CD8-positive, alpha-beta memory T cell (primary cell): ENCODE measurements around the gene CTNNA2. TPM values are rescaled to one million over a fixed set of nuclear protein-coding genes. Genes with fewer than 3 reads are reported as not detected.

Source experiments
- CTCF ChIA-PET: fragments of 350-600 bp; sonication (Branson Sonifier 250); formaldehyde crosslinking; loops from one replicate; lab custom pipeline; 2021; ENCODE audit warnings: antibody characterized with exemption; lab: Charles Lee
- POLR2A ChIA-PET: fragments of 350-600 bp; sonication (Branson Sonifier 250); formaldehyde crosslinking; loops from one replicate; lab custom pipeline; 2021; ENCODE audit warnings: antibody characterized with exemption; lab: Charles Lee
- DNase-seq, 5 donors: peaks; one replicate each; pipeline versions ENCODE4 v3.0.0 to v3.0.0-alpha.2; 2020 to 2022; ENCODE audit warnings: mixed read lengths in 1 of 5
- H3K27ac ChIP-seq: one replicate; pipeline ENCODE4 v1.7.0; 2013; ENCODE audit warnings: low read depth, mild to moderate bottlenecking, low read length, moderate library complexity
- H3K27me3 ChIP-seq: 2 replicates; pipeline ENCODE4 v1.7.0; 2013; ENCODE audit warnings: low read length, mild to moderate bottlenecking; ENCODE audit not compliant: insufficient read depth, poor library complexity, severe bottlenecking
- H3K36me3 ChIP-seq: 2 replicates; pipeline ENCODE4 v1.7.0; 2013; ENCODE audit warnings: mild to moderate bottlenecking, low read length, moderate library complexity; ENCODE audit not compliant: insufficient read depth
- H3K4me1 ChIP-seq: 2 replicates; pipeline ENCODE4 v1.7.0; 2013; ENCODE audit warnings: mild to moderate bottlenecking, low read length, moderate library complexity; ENCODE audit not compliant: insufficient read depth
- H3K4me3 ChIP-seq: 2 replicates; pipeline ENCODE4 v1.7.0; 2013; ENCODE audit warnings: mild to moderate bottlenecking, low read length
- H3K9me3 ChIP-seq: 2 replicates; pipeline ENCODE4 v1.7.0; 2013; ENCODE audit warnings: mild to moderate bottlenecking, low read length
- H3K27ac Mint-ChIP-seq, 8 donors: one replicate each; pipeline ENCODE4 v1.8.0; 2020 to 2021; ENCODE audit warnings: mixed read lengths in 8 of 8, mild to moderate bottlenecking in 6 of 8, inconsistent platforms in 3 of 8, moderate library complexity in 3 of 8
- H3K27me3 Mint-ChIP-seq, 2 donors: one replicate each; pipeline ENCODE4 v1.8.0; 2020 to 2021; ENCODE audit warnings: mixed read lengths in 2 of 2, mild to moderate bottlenecking in 1 of 2, moderate library complexity in 1 of 2
- H3K36me3 Mint-ChIP-seq, 3 donors: one replicate each; pipeline ENCODE4 v1.8.0; 2020 to 2021; ENCODE audit warnings: mixed read lengths in 3 of 3, inconsistent platforms in 1 of 3, mild to moderate bottlenecking in 1 of 3
- H3K4me1 Mint-ChIP-seq, 3 donors: one replicate each; pipeline ENCODE4 v1.8.0; 2020 to 2021; ENCODE audit warnings: mixed read lengths in 3 of 3, inconsistent platforms in 1 of 3, mild to moderate bottlenecking in 1 of 3
- H3K4me3 Mint-ChIP-seq, 7 donors: one replicate each; pipeline ENCODE4 v1.8.0; 2020 to 2021; ENCODE audit warnings: mixed read lengths in 7 of 7, mild to moderate bottlenecking in 6 of 7, moderate library complexity in 4 of 7, inconsistent platforms in 2 of 7
- H3K9me3 Mint-ChIP-seq, 5 donors: one replicate each; pipeline ENCODE4 v1.8.0; 2020 to 2022; ENCODE audit warnings: mixed read lengths in 5 of 5, mild to moderate bottlenecking in 3 of 5, moderate library complexity in 2 of 5, inconsistent platforms in 1 of 5
- polyA plus RNA-seq: library from polyadenylated mRNA; unstranded; fragments of 300-500 nt; fragmentation: Illumina TruSeq; gene quantifications from one replicate; pipeline ENCODE4 v1.2.3, GENCODE V29; 2021
- total RNA-seq, 2 experiments: library from RNA; stranded (reverse); gene quantifications; one replicate each; pipeline ENCODE4 v1.2.3, GENCODE V29; 2021

CTNNA2 gene
- total and polyA plus RNA-seq, 3 experiments from 2014 or later = not detected

GRCh38 chr2:80303909-80304837, 791.3 kb downstream of the CTNNA2 start, which contains the start of gene LRRTM1:
Gene LRRTM1 (minus strand): TSS chr2:80304752. CDS start chr2:80303819, 933 bp downstream.
- POLR2A ChIA-PET = no interaction called here
- H3K36me3 Mint-ChIP-seq = no peaks in the 10 kb centered on the region
- CTCF ChIA-PET = no interaction called here

GRCh38 chr2:80311304-80311703, 798.5 kb downstream of the CTNNA2 start:
- CTCF ChIA-PET = no interaction called here
- Mint-ChIP-seq H3K4me1 (no peaks in the 10 kb centered on the region), H3K27me3 (peaks cover 0 to under 1% of the 10 kb centered on the region in 2 donors), H3K27ac (no peak overlapping the region), H3K9me3 (peaks cover 0 to 16% (median 11%) of the 10 kb centered on the region in 5 donors), H3K36me3 (peaks cover 0 to 2% (median 0%) of the 10 kb centered on the region in 3 donors), H3K4me3 (no peak overlapping the region)
- no peaks in the 10 kb centered on the region for H3K36me3 ChIP-seq
- no peaks in the 10 kb centered on the region for H3K9me3 ChIP-seq
- no peak overlapping the region for H3K4me3 ChIP-seq
- POLR2A ChIA-PET = no interaction called here
- no peaks in the 10 kb centered on the region for H3K27me3 ChIP-seq
- no peak for DNase-seq
- no peaks in the 10 kb centered on the region for H3K4me1 ChIP-seq
- H3K27ac ChIP-seq = no peak overlapping the region

More at GRCh38 chr2:80303909-80304837, 791.3 kb downstream of the CTNNA2 start, which contains the start of gene LRRTM1:
- Mint-ChIP-seq H3K27ac (no peak within 1 kb of the TSS), H3K27me3 (peaks cover 12 to 36% of the 10 kb centered on the region in 2 donors), H3K4me1 (no peaks in the 10 kb centered on the region), H3K9me3 (peaks cover 5 to 29% (median 15%) of the 10 kb centered on the region in 5 donors), H3K4me3 (no peak within 1 kb of the TSS)
- H3K4me3 ChIP-seq = no peak within 1 kb of the TSS
- H3K36me3 ChIP-seq = no peaks in the 10 kb centered on the region
- DNase-seq = no peak
- H3K4me1 ChIP-seq = no peaks in the 10 kb centered on the region
- H3K27ac ChIP-seq = no peak within 1 kb of the TSS
- H3K27me3 ChIP-seq = no peaks in the 10 kb centered on the region
- no peaks in the 10 kb centered on the region for H3K9me3 ChIP-seq

GRCh38 chr2:80312282-80312839, 799.5 kb downstream of the CTNNA2 start:
- H3K27me3 Mint-ChIP-seq = no peaks in the 10 kb centered on the region
- ChIA-PET POLR2A (no interaction called here), CTCF (no interaction called here)

GRCh38 chr2:80322311-80322920, 809.6 kb downstream of the CTNNA2 start:
- Histone ChIP-seq H3K4me1 (no peaks in the 10 kb centered on the region), H3K27me3 (no peaks in the 10 kb centered on the region), H3K27ac (no peak overlapping the region), H3K4me3 (no peak overlapping the region), H3K9me3 (no peaks in the 10 kb centered on the region), H3K36me3 (no peaks in the 10 kb centered on the region)
- CTCF ChIA-PET = no interaction called here
- Mint-ChIP-seq H3K9me3 (peaks cover 2 to 16% (median 3%) of the 10 kb centered on the region in 5 donors), H3K36me3 (no peaks in the 10 kb centered on the region), H3K4me1 (no peaks in the 10 kb centered on the region), H3K4me3 (no peak overlapping the region), H3K27me3 (peaks cover 0 to 3% of the 10 kb centered on the region in 2 donors), H3K27ac (no peak overlapping the region)
- no peak for DNase-seq
- POLR2A ChIA-PET = no interaction called here

More at GRCh38 chr2:80312282-80312839, 799.5 kb downstream of the CTNNA2 start:
- Histone ChIP-seq H3K4me3 (no peak overlapping the region), H3K27me3 (no peaks in the 10 kb centered on the region), H3K9me3 (no peaks in the 10 kb centered on the region), H3K4me1 (no peaks in the 10 kb centered on the region), H3K27ac (peak overlapping the region; percentile 14), H3K36me3 (no peaks in the 10 kb centered on the region)
- H3K27ac Mint-ChIP-seq = no peak overlapping the region
- H3K9me3 Mint-ChIP-seq = peaks cover 0 to 17% (median 11%) of the 10 kb centered on the region in 5 donors
- no peak for DNase-seq
- no peak overlapping the region for H3K4me3 Mint-ChIP-seq
- H3K36me3 Mint-ChIP-seq = peaks cover 0 to 2% (median 0%) of the 10 kb centered on the region in 3 donors
- H3K4me1 Mint-ChIP-seq = no peaks in the 10 kb centered on the region

GRCh38 chr2:80322958-80323357, 810.1 kb downstream of the CTNNA2 start:
- DNase-seq = no peak
- POLR2A ChIA-PET = no interaction called here
- Histone ChIP-seq H3K36me3 (no peaks in the 10 kb centered on the region), H3K27ac (no peak overlapping the region), H3K9me3 (no peaks in the 10 kb centered on the region), H3K27me3 (no peaks in the 10 kb centered on the region), H3K4me1 (no peaks in the 10 kb centered on the region), H3K4me3 (no peak overlapping the region)
- Mint-ChIP-seq H3K27me3 (peaks cover 0 to 3% of the 10 kb centered on the region in 2 donors), H3K4me3 (no peak overlapping the region), H3K4me1 (no peaks in the 10 kb centered on the region), H3K27ac (no peak overlapping the region), H3K9me3 (peaks cover 2 to 10% (median 3%) of the 10 kb centered on the region in 5 donors), H3K36me3 (no peaks in the 10 kb centered on the region)
- CTCF ChIA-PET = no interaction called here

- H3K27me3 Mint-ChIP-seq = peaks cover 1 to 3% of the 10 kb centered on the region in 2 donors
- peaks cover 2 to 6% (median 3%) of the 10 kb centered on the region in 5 donors for H3K9me3 Mint-ChIP-seq
- no peaks in the 10 kb centered on the region for H3K4me1 Mint-ChIP-seq
- CTCF ChIA-PET = no interaction called here
- Histone ChIP-seq H3K36me3 (no peaks in the 10 kb centered on the region), H3K9me3 (no peaks in the 10 kb centered on the region), H3K4me1 (no peaks in the 10 kb centered on the region), H3K27me3 (no peaks in the 10 kb centered on the region), H3K27ac (no peak overlapping the region), H3K4me3 (no peak overlapping the region)
- POLR2A ChIA-PET = no interaction called here
- no peak for DNase-seq
- H3K27ac Mint-ChIP-seq = no peak overlapping the region
- no peak overlapping the region for H3K4me3 Mint-ChIP-seq
- H3K36me3 Mint-ChIP-seq = no peaks in the 10 kb centered on the region
These were observed 810.8 kb downstream of the CTNNA2 start for GRCh38 chr2:80323610-80324009.

- no peak overlapping the region for H3K27ac Mint-ChIP-seq
- Histone ChIP-seq H3K4me1 (no peaks in the 10 kb centered on the region), H3K9me3 (no peaks in the 10 kb centered on the region), H3K4me3 (no peak overlapping the region), H3K27me3 (no peaks in the 10 kb centered on the region), H3K27ac (no peak overlapping the region), H3K36me3 (no peaks in the 10 kb centered on the region)
- peaks cover 3 to 10% (median 5%) of the 10 kb centered on the region in 5 donors for H3K9me3 Mint-ChIP-seq
- peaks cover 1 to 3% of the 10 kb centered on the region in 2 donors for H3K27me3 Mint-ChIP-seq
- H3K36me3 Mint-ChIP-seq = no peaks in the 10 kb centered on the region
- no peak overlapping the region for H3K4me3 Mint-ChIP-seq
- CTCF ChIA-PET = no interaction called here
- POLR2A ChIA-PET = no interaction called here
- H3K4me1 Mint-ChIP-seq = no peaks in the 10 kb centered on the region
- no peak for DNase-seq
These were observed 811.7 kb downstream of the CTNNA2 start for GRCh38 chr2:80324525-80324924.
